NB4 (cell line): ENCODE data around the gene EID3.

Experiments
- CTCF ChIP-seq: IDR thresholded peaks from one replicate; pipeline ENCODE4 v1.5.1; 2012; ENCODE audit warnings: low read depth, low read length
- POLR2A ChIP-seq: IDR thresholded peaks from 2 replicates; pipeline ENCODE4 v1.6.1; 2011; ENCODE audit warnings: mild to moderate bottlenecking; ENCODE audit not compliant: insufficient read length; ENCODE audit errors: extremely low read depth

DNA sequence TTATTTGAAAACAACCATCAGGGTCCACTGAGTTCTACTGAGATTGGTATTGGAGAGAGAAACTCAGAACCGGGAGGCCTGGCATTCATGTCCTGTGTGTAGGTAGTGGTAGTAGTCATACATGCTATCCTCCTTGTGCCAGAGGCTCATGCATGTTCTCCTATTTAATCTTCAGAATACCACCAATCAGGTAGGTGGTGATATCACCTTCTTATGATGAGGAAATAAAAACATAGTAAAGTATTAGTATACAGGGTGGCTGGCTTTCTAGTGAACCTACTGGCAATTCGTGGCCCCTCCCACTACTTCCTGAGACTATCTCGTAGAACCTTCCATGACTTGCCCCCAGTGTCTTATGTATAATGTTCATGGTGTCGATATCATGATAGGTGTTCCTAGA, 40.5 kb upstream of the EID3 start:
- TF ChIP-seq CTCF (no peak), POLR2A (no peak)
